Upper lobe of left lung (tissue), 4 donors: Measurements from ENCODE around the gene MGMT.

Source experiments
- CTCF ChIP-seq, 6 experiments: fragments of 450-650 bp in 4 of 6; fragments of 200-600 bp in 2 of 6; sonication (generic) in 2 of 6; IDR thresholded peaks; one replicate each; pipeline ENCODE4 v1.5.1; 2016 to 2019; ENCODE audit warnings: antibody characterized with exemption in 6 of 6
- EP300 ChIP-seq, 4 donors: sonication (generic); formaldehyde crosslinking; IDR thresholded peaks; one replicate each; pipeline ENCODE4 v1.5.1; 2017; ENCODE audit warnings: antibody characterized with exemption in 4 of 4, control low read depth in 2 of 4
- POLR2A ChIP-seq, 4 donors: fragments of 450-650 bp; IDR thresholded peaks; one replicate each; pipeline ENCODE4 v1.5.1; 2016 to 2017; ENCODE audit warnings: antibody characterized with exemption in 4 of 4, mild to moderate bottlenecking in 2 of 4

GRCh38 chr10:129796710-129797420 is 329.8 kb downstream of the MGMT start:
- TF ChIP-seq CTCF (IDR thresholded peaks at IDR 0.05) (no peak), POLR2A (IDR thresholded peaks at IDR 0.05) (no peak), EP300 (IDR thresholded peaks at IDR 0.05) (no peak)
